HG03135 (cell line): ENCODE data around the gene RPL10A.
"Not testable (repeated sequence)": the region's sequence is repeated elsewhere in the genome, so short reads cannot be mapped to it uniquely, and the experiment has no call there.

Experiments
- ATAC-seq: cut with Tn5 transposase; IDR thresholded peaks from one replicate; pipeline ENCODE4 v1.9.1; 2021; ENCODE audit warnings: mild to moderate bottlenecking, moderate library complexity; ENCODE audit not compliant: unreplicated experiment

RPL10A gene

DNA sequence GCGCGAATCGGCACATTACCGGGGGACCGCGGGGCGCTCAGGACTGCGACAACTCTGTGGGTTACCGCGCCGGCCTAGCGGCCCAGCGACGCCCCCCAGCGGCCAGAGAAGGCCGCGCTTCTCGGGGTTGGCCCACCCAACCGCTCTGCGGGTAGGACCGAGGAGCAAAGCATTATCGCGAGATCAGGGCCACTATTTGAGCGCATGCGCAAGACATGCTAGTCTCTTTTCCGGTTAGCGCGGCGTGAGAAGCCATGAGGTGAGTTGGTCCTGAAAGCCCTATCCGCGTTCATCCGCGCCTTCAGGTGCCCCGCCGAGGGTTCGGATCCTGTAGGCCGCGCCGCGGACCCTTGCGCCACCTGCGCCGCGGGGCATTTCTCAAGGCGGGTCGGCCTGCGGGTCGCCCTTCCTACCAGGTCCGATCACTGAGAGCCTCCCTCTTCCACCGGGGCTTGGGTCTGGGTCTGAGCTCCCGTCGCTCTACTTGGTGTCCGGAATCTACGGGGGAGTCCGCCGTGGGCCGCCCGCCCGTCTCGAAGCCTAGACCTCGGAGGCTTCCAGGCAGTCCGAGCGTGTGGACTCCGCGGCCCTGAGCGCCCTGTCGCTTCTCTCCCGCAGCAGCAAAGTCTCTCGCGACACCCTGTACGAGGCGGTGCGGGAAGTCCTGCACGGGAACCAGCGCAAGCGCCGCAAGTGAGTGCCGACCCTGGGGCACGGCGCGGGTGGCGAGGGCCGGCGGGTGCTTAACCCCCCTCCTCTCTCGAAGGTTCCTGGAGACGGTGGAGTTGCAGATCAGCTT, at the start of gene RPL10A:
TSS of gene RPL10A (plus strand) at position 221 of the 799 bp plus-strand sequence. CDS start at position 255, 34 bp downstream.
- peak; percentile 77 for ATAC-seq

DNA sequence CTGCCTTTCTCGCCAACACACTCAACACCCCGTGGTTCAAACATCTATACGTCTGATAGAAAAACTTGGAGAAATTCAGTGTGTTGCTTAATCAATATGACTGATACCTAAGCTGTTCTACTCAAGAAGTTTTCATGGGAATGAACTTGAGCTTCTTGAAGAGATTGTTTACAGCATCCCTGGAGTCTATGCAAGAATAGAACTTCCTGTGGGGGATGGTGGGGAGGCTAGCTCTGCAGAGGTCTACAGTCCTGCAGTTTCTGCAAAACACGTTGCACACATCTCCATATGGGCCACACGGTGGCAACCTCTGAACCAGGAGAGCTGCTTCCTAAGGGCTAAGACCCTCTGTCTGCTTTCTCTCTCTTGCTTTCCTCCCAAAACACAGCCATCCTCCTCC, 48.8 kb upstream of the RPL10A start:
- no peak for ATAC-seq

DNA sequence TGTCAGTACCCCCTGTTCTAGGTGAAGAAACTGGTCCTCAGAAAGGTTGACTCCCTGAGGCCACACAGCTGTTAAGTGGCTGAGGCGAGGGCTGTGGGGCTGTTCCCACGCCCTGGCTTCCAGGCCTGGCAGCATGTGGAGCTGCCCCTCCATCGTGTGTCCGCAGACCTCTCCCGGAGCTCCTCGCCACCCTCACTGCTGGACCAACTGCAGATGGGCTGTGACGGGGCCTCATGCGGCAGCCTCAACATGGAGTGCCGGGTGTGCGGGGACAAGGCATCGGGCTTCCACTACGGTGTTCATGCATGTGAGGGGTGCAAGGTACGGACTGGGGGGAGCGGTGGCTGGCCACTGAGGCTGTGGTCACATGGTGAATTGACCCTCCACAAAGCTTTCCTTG, 48.2 kb upstream of the RPL10A start:
- no peak for ATAC-seq

DNA sequence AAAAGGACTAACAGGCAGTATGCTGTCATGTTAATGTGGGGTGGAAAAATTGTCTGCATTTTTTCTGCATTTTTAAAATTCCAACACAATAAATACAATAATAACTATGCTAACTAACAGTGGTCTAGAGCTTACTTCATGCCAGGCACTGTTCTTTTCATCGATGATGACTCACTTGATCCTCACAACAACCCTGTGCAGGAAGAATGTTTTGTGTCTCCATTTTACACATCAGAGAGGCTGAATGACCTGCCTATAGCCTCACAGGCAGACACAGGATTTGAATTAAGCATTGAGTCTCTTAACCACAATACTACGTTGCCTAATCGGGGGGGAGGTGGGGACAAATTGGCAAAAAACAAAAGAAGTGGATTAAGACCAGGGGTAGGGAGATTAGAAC, 42.9 kb upstream of the RPL10A start:
- ATAC-seq = no peak

DNA sequence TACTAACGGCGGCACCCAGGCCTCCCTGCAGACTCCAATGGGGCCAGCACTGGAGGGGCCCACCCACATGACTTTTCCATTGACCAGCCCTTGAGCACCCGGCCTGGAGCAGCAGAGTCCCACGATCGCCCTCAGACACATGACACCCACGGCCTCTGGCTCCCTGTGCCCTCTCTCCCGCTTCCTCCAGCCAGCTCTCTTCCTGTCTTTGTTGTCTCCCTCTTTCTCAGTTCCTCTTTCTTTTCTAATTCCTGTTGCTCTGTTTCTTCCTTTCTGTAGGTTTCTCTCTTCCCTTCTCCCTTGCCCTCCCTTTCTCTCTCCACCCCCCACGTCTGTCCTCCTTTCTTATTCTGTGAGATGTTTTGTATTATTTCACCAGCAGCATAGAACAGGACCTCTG, 42.1 kb upstream of the RPL10A start:
- no peak for ATAC-seq

DNA sequence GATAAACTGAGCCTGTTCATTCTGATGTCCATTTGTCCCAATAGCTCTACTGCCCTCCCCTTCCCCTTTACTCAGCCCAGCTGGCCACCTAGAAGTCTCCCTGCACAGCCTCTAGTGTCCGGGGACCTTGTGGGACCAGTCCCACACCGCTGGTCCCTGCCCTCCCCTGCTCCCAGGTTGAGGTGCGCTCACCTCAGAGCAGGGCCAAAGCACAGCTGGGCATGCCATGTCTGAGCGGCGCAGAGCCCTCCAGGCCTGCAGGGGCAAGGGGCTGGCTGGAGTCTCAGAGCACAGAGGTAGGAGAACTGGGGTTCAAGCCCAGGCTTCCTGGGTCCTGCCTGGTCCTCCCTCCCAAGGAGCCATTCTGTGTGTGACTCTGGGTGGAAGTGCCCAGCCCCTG, 40.8 kb upstream of the RPL10A start:
- no peak for ATAC-seq

DNA sequence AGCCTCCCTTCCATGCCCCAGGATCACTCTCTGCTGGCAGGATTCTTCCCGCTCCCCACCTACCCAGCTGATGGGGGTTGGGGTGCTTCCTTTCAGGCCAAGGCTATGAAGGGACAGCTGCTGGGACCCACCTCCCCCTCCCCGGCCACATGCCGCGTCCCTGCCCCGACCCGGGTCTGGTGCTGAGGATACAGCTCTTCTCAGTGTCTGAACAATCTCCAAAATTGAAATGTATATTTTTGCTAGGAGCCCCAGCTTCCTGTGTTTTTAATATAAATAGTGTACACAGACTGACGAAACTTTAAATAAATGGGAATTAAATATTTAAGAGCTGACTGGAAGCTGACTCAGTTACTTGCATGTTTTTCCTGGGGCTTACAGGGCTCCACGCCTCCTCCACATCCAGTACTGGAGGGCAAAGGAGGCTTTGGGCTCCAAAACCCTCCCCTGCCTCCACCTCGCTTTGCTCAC, 40.3 kb upstream of the RPL10A start:
- ATAC-seq = no peak

DNA sequence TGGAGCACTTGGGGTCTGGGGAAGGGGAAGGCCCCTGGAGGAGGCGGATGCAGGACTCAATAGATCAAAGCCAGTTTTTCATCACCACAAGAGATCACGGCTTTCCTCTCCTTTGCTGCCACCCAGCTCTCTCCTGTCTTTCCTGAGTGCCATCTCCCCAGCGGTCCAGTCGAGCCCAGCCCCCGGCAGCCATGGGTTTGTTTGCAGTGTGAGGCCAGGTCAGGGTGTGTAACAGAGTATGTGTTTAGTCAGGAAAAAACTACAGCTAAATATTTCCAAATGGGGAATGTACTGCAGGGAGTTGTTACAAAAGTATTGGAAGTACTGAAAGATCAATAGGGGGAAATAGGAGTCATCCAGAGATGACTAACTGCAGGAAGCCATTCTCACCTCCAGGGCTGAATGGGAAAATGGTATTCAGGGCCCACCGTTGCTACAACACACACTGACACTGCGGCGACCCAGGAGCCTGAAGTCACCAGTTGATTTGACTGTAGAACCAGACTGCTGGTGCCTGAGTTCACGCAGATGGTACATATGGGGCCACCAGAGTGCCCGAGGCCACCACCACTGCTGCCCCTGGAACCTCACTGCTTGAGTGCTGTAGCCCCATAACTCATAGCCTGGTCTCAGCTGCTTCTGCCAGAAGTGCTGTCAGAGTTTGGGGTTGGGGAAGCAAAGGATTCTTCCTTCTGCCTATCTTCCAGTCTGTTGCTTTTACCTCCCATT, 39.6 kb upstream of the RPL10A start:
- no peak for ATAC-seq

DNA sequence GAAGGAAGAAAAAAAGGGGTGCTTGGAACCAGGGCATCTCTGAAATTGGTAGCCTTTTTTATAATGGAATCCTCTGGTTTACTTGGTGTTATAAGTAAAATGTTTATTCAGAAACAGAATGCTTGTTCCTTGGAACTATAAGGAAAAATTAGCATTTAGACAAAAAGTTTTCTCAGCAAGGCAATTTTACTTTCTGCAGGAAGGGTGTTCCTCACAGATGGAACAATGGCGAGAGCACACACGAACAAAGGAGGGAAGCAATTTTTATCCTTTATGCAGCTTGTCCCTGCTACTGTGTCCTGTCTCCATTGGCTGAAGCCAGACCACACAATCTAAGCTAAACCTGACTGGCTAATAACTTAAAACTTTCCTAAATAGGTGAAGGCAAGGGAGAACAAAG, 38.7 kb upstream of the RPL10A start:
- ATAC-seq = no peak

DNA sequence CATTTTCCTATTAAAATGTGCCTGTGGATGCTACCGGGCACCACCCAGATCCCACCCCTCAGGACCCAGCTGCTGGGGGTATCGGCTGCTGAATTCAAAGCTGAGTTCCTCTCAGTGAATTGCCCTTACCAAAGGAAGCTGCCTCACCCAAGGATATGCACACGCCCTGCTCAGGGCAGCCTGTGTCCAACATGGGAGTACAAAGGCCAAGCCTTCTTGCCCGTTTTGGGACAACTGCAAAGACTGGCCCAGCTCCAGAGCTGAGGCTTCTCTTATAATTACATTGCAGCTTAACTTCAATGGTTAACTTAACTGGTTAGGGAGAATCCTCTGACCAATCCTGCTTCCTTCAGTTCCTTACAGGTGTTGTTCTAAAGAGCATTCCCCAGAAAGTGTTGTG, 35.9 kb upstream of the RPL10A start:
- no peak for ATAC-seq

DNA sequence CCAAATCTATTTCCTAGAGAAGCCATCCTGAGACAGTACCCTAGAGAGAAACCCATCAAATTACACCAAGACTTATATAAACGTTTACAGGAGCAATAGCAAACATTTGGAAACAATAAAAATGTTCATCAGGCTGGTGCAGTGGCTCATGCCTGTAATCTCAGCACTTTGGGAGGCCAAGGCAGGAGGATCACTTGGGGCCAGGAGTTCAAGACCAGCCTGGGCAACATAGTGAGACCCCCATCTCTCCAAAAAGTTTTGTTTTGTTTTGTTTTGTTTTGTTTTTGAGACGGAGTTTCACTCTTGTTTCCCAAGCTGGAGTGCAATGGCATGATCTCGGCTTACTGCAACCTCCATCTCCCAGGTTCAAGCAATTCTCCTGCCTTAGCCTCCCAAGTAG, 35.5 kb upstream of the RPL10A start:
- ATAC-seq = not testable (repeated sequence)

DNA sequence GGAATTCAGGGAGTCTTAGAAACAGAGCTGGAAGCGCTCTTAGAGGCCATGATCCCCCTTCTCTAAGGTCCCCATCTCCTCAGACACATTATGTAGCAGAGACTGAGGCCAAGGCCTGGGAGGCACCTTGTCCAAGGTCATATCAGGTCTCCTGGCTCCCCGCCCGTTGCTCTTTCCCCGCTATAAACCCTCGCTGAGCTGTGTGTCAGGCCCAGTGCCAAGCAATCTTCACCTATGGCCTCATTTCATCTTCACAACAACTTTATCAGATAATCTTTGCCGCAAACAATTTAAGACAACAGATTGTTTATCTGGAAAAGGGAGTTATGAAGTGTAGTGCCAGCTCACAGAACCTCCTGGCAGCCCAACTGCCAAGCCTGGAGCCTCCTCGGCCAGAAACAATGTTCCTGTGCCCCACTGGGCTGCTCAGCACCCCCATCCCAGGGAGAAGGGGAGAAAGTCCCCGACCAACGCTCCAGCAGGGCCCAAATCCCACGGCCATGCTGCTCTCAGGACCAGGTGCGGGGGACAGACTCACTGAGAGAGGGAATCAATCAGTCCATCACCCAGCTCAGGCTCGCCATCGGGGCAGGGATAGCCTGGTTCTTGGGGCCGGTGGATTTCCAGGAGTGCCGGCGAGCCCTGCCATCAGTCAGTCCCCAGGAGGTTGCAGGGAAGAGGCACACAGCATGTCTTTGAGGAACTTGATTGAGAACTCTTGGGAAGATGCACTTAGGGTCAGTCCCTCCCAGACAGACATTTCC, 32.9 kb upstream of the RPL10A start:
- no peak for ATAC-seq

DNA sequence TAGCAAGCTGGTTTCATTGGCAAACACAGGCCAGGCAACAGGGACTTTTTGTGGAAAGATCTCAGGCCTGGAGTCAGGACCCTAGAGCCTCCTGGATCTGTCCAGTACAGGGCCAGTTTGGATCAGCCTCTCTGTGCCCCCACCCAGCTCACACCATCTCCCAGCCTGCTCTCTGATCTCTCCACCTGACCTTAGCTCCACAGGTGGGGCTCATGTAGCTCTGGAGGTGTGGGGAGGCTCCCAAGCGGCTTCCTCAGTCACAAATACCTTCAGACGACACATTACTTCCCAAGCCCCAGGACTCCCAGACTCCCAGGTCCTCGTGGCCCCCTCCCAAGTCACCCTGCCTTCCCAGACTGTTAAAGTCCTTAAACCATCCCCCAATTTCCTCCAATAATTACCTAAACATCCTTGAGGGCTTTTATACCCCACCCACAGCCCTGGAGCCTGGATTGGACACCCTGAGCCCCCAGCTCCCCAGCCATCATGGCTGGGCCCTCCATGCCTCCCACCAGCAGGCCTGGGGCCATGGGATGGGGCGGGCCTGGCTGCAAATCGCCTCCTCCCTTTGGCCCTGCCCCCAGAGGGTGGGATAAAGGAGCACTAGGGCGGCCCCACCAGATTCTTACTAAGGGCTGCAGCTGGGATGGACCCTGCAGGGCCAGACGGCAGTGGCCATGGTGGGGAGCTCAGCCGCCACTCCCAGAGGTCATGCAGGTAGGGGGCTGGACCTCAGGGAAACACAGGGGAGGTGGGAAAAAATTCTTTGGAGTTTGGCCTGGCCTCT, 31.9 kb upstream of the RPL10A start:
- ATAC-seq = no peak

DNA sequence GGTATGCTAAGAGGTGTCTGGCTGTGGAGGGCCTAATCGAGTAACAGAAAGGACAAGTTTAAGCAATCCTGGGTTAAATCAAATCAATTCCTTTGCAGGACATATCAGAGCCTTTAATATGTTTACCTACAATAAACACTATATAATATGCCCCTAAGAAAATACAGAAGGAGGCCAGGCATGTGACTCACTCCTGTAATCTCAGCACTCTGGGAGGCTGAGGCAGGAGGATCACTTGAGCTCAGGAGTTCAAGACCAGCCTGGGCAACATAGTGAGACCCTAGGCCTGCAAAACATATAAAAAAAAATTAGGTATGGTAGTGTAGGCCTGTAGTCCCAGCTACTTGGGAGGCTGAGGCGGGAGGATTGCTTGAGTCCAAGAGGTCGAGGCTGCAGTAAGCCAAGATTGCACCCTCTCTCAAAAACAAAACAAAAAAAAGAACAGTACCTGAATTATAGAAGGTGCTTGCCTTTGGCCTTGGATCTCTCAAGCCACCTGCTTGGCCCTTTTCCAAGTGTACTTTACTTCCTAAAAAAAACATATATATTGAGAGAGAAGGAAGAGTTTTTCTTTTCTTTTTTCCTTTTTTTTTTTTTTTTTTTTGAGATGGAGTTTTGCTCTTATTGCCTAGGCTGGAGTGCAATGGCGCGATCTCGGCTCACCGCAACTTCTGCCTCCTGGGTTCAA, 29.7 kb upstream of the RPL10A start:
- ATAC-seq = not testable (repeated sequence)

DNA sequence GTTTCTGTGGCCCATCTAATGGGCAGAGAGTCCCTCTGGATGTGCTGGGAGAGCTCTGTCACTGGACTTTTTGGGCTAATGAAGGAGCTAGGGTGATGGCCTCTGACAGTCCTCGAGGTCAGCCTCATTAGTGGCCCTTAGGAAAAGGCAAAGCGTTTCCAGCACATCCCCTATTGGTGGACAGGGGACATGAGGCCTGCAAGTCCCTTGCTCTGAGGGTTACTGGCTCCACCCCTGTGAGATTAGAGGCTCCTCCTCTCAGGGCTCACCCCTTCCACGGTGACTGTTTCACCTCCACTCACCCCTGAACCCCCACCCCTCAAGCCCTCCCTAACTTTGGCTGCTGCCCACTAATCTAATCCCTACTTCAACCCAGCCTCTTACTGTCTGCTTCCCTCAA, 28.9 kb upstream of the RPL10A start:
- ATAC-seq = no peak

DNA sequence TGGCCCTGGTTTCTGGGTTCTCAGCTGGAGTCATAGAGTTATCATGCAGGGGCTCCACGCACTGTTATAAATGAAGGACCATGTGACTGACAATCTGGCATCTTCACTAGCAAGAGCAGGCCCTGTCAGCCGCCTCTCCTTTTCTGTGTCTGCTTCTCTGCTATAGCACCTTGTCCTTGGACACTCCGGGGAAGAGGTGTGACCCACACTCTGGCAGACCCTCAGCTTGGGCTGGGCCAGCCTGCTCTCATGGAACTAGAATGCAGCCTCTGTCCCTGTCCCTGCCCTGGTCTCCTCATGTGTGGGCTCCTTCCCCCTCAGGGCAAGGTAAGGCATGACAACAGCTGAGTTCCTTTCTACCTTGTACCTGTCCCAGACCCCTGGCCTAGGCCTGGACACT, 27.0 kb upstream of the RPL10A start:
- no peak for ATAC-seq

DNA sequence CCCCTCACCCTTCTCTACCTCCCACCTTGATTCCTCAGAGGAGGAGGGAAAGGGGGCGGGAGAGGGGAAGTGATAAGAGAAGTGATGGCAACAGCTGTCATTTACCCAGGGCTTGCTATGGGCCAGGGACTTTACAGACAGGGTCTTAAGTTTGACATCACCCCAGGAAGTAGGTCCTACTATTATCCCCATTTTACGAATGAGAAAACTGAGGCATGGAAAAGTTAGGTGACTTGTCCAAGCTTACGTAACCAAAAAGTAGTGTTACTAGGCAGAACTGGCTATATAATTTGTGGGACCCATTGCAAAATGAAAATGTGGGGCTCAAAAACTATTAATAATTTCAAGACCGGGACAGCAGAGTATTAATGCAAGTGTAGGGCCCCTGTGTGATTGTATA, 26.6 kb upstream of the RPL10A start:
- no peak for ATAC-seq

DNA sequence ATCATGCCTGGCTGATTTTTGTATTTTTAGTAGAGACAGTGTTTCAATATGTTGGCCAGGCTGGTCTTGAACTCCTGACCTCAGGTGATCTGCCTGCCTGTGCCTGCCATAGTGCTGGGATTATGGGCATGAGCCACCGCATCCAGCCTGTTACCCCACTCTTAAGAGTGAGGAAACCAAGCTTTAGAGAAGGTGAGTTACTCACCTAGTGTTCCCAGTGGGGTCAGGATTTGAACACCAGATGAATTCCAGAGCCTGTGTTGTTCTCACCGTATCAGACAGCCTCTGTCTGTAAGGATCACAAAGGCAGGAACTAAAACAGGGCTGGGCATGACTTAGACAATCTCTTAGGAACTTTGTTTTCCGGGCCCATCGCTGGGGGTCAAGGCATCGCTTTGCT, 25.5 kb upstream of the RPL10A start:
- no peak for ATAC-seq

DNA sequence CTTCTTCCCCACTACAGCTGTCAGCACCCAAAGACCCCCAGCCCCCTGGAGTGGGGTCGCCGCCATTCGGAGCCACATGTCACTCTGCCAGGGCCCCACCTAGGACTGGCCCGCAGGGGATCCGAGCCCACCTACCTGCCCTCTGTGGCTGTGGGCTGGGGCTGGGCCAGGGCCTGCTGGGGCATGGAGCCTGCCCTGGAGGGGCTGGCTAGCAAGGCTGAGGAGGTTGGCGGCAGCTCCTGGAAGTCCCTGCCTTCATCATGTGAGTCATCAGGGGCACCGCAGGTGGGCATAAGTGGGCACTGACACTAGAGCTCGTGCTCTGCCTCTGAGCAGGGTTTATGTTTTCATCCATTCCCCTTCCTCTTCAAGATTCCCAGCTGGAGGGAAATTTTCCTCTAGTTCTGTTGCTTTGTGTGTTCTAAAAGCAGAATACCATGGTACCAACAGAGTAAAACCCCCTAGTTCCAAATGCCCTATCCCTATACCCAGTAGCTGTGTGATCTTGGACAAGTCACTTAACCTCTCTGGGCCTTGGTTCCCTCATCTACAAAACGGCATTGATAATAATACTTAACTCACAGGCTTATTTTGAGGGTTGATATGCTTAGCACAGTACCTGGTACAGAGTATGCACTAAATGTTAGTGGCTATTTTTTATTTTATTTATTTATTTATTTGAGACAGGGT, 24.7 kb upstream of the RPL10A start:
- ATAC-seq = no peak

DNA sequence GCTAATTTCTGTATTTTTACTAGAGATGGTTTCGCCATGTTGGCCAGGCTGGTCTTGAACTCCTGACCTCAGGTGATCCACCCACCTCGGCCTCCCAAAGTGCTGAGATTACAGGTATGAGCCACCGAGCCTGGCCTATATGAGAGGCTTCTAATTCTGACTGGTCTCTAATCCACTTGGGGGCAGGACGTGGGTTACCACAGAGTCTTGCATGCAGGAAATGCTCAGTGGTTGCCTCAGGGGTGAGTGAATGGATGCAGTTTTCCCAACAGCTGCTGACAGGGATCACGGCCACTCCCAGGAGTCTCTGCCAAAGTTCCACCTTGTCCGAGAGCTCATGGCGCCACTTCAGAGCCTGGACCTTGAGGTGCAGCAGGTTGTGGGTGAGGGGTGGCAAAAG, 22.5 kb upstream of the RPL10A start:
- ATAC-seq = no peak
